HG03378 (cell line): ENCODE results near the gene ITGA11.

Experiments used
- ATAC-seq: cut with Tn5 transposase; IDR thresholded peaks from one replicate; pipeline ENCODE4 v1.9.1; 2021; ENCODE audit warnings: mild to moderate bottlenecking, moderate library complexity; ENCODE audit not compliant: unreplicated experiment

ITGA11 gene

GRCh38 chr15:68275165-68275746 lies 156.7 kb downstream of the ITGA11 start:
- ATAC-seq = no peak

- no peak for ATAC-seq
These were observed 157.6 kb downstream of the ITGA11 start for GRCh38 chr15:68274201-68274848.

GRCh38 chr15:68272721-68273271 lies 159.2 kb downstream of the ITGA11 start:
- ATAC-seq = no peak

- ATAC-seq = no peak
These were observed 160.0 kb downstream of the ITGA11 start for GRCh38 chr15:68271854-68272471.

GRCh38 chr15:68268405-68268804 lies 163.6 kb downstream of the ITGA11 start:
- ATAC-seq = no peak

- no peak for ATAC-seq
These were observed 166.3 kb downstream of the ITGA11 start for GRCh38 chr15:68265674-68266073.

- ATAC-seq = no peak
These were observed 166.9 kb downstream of the ITGA11 start for GRCh38 chr15:68265081-68265480.

GRCh38 chr15:68264282-68264681 lies 167.7 kb downstream of the ITGA11 start:
- no peak for ATAC-seq

- ATAC-seq = no peak
These were observed 169.2 kb downstream of the ITGA11 start for GRCh38 chr15:68262514-68263356.

GRCh38 chr15:68261980-68262379 lies 170.0 kb downstream of the ITGA11 start:
- no peak for ATAC-seq

GRCh38 chr15:68261241-68261640 lies 170.7 kb downstream of the ITGA11 start:
- no peak for ATAC-seq

GRCh38 chr15:68259883-68260282 lies 172.1 kb downstream of the ITGA11 start:
- ATAC-seq = no peak

GRCh38 chr15:68258692-68259091 lies 173.3 kb downstream of the ITGA11 start:
- no peak for ATAC-seq

GRCh38 chr15:68256675-68257450 lies 175.1 kb downstream of the ITGA11 start:
- no peak for ATAC-seq

GRCh38 chr15:68252925-68253534 lies 178.9 kb downstream of the ITGA11 start:
- no peak for ATAC-seq

- no peak for ATAC-seq
These were observed 182.8 kb downstream of the ITGA11 start for GRCh38 chr15:68249058-68249713.
